HCT116 (cell line): Measurements from ENCODE around the gene TMPRSS13. TPM values are rescaled to one million over a fixed set of nuclear protein-coding genes. Genes with fewer than 3 reads are reported as not detected.

Source experiments
- ATAC-seq: fragments of 200-7000 bp; cut with Tn5 transposase; 2 replicates; pipeline ENCODE4 v1.9.1; 2020; ENCODE audit warnings: mild to moderate bottlenecking, moderate library complexity
- BruUV-seq: library from RNA; stranded (reverse); fragments of 400-500 nt; replicated peaks from 2 replicates; lab custom pipeline; 2021; lab: Mats Ljungman, UMichigan
- CTCF ChIA-PET: fragments of 300-600 bp; sonication (Branson Sonifier 250); formaldehyde crosslinking; loops from one replicate; lab custom pipeline; 2021; ENCODE audit warnings: antibody characterized with exemption; lab: Charles Lee
- POLR2A ChIA-PET: fragments of 300-600, 350-600 bp; sonication (Branson Sonifier 250); formaldehyde crosslinking; loops from one replicate; lab custom pipeline; 2021; ENCODE audit warnings: antibody characterized with exemption; lab: Charles Lee
- RAD21 ChIA-PET, 2 experiments: fragments of 300-600 bp; sonication (Branson Sonifier 250); formaldehyde crosslinking; loops; one replicate each; lab custom pipeline; 2023; ENCODE audit warnings: low total read pairs in 2 of 2; ENCODE audit not compliant: uncharacterized antibody in 2 of 2, unreplicated experiment in 2 of 2, low non-redundant PET in 1 of 2; lab: Charles Lee
- DNase-seq: peaks from one replicate; pipeline ENCODE4 v3.0.0-alpha.2; 2010; ENCODE audit warnings: low read depth, low spot score
- H2AFZ ChIP-seq: fragments of 200-600 bp; shearing (Covaris generic), sonication (generic); 2 replicates; pipeline ENCODE4 v1.6.1; 2017; ENCODE audit warnings: low read depth, mixed run types, mixed read lengths, antibody characterized with exemption, low read length; ENCODE audit not compliant: poor library complexity, severe bottlenecking
- H3K27ac ChIP-seq: 2 replicates; pipeline ENCODE4 v1.5.1; 2012; ENCODE audit warnings: low read depth, low read length
- H3K27me3 ChIP-seq: fragments of 200-600 bp; sonication (generic); 2 replicates; pipeline ENCODE4 v1.6.1; 2016; ENCODE audit warnings: mixed run types, low read length, mixed read lengths; ENCODE audit not compliant: insufficient read depth
- H3K36me3 ChIP-seq, 2 experiments: fragments of 200-500 bp in 1 of 2; fragments of 200-600 bp in 1 of 2; sonication (Bioruptor generic) in 1 of 2; sonication (generic) in 1 of 2; 2 replicates each; pipeline versions ENCODE4 v1.5.1 to v1.6.1; 2014 to 2016; ENCODE audit warnings: low read length in 2 of 2, inconsistent platforms in 1 of 2, mixed read lengths in 1 of 2, mixed run types in 1 of 2; ENCODE audit not compliant: insufficient read depth in 2 of 2, control insufficient read depth in 1 of 2
- H3K4me1 ChIP-seq, 2 experiments: fragments of 200-600 bp in 1 of 2; sonication (generic) in 1 of 2; 2 replicates each; pipeline versions ENCODE4 v1.5.1 to v1.6.1; 2012 to 2017; ENCODE audit warnings: low read length in 2 of 2, inconsistent platforms in 1 of 2, mild to moderate bottlenecking in 1 of 2, mixed read lengths in 1 of 2, mixed run types in 1 of 2, moderate library complexity in 1 of 2; ENCODE audit not compliant: insufficient read depth in 2 of 2, control insufficient read depth in 1 of 2
- H3K4me2 ChIP-seq: fragments of 200-600 bp; sonication (generic); 2 replicates; pipeline ENCODE4 v1.6.1; 2017; ENCODE audit warnings: mixed run types, low read length, mixed read lengths
- H3K4me3 ChIP-seq, 2 experiments: fragments of 200-600 bp in 1 of 2; sonication (generic) in 1 of 2; replicated peaks in 1 of 2; 2 replicates each; pipeline ENCODE4 v1.5.1; 2011 to 2016; ENCODE audit warnings: low read length in 2 of 2, control low read depth in 1 of 2, low read depth in 1 of 2, mild to moderate bottlenecking in 1 of 2, mixed read lengths in 1 of 2, mixed run types in 1 of 2
- H3K79me2 ChIP-seq: fragments of 200-600 bp; sonication (generic); 2 replicates; pipeline ENCODE4 v1.6.1; 2017; ENCODE audit warnings: mild to moderate bottlenecking, mixed run types, low read length, moderate library complexity, mixed read lengths; ENCODE audit not compliant: insufficient read depth
- H3K9ac ChIP-seq: fragments of 200-600 bp; sonication (generic); 2 replicates; pipeline ENCODE4 v1.6.1; 2016; ENCODE audit warnings: low read length, mixed read lengths
- H3K9me2 ChIP-seq: fragments of 200-600 bp; sonication (generic), shearing (Covaris generic); 2 replicates; pipeline ENCODE4 v1.6.1; 2017; ENCODE audit warnings: mixed run types, mild to moderate bottlenecking, moderate library complexity; ENCODE audit not compliant: insufficient read depth
- H3K9me3 ChIP-seq, 2 experiments: fragments of 200-500 bp in 1 of 2; fragments of 200-600 bp in 1 of 2; sonication (Bioruptor generic) in 1 of 2; sonication (generic) in 1 of 2; 2 replicates each; pipeline ENCODE4 v1.6.1; 2014 to 2017; ENCODE audit warnings: low read length in 2 of 2, mixed read lengths in 2 of 2, inconsistent platforms in 1 of 2, low read depth in 1 of 2, mild to moderate bottlenecking in 1 of 2, mixed run types in 1 of 2, moderate library complexity in 1 of 2; ENCODE audit not compliant: control insufficient read depth in 1 of 2, insufficient read depth in 1 of 2
- H4K20me1 ChIP-seq: fragments of 200-600 bp; sonication (generic), shearing (Covaris generic); 2 replicates; pipeline ENCODE4 v1.6.1; 2017; ENCODE audit warnings: mixed run types, mild to moderate bottlenecking, moderate library complexity; ENCODE audit not compliant: insufficient read depth
- CEBPB ChIP-seq: IDR thresholded peaks from 2 replicates; pipeline ENCODE4 v1.6.1; 2012; ENCODE audit warnings: low read depth
- EGR1 ChIP-seq: IDR thresholded peaks from 2 replicates; pipeline ENCODE4 v1.6.1; 2012; ENCODE audit warnings: low read depth
- EZH2 ChIP-seq: fragments of 200-600 bp; sonication (generic); IDR thresholded peaks from 2 replicates; pipeline ENCODE4 v1.6.1; 2017; ENCODE audit warnings: antibody characterized with exemption, mixed run types
- EZH2phosphoT487 ChIP-seq: fragments of 200-600 bp; IDR thresholded peaks from 2 replicates; pipeline ENCODE4 v1.6.1; 2018; ENCODE audit warnings: antibody characterized with exemption, borderline replicate concordance
- FOSL1 ChIP-seq: IDR thresholded peaks from 2 replicates; pipeline ENCODE4 v1.6.1; 2012; ENCODE audit warnings: low read depth
- JUND ChIP-seq: IDR thresholded peaks from 2 replicates; pipeline ENCODE4 v1.6.1; 2012
- POLR2A ChIP-seq: IDR thresholded peaks from 2 replicates; pipeline ENCODE4 v1.7.0; 2011; ENCODE audit warnings: borderline replicate concordance; ENCODE audit not compliant: insufficient read depth, insufficient read length; ENCODE audit errors: extremely low read depth
- POLR2AphosphoS5 ChIP-seq: IDR thresholded peaks from 2 replicates; pipeline ENCODE4 v1.6.1; 2011; ENCODE audit warnings: mild to moderate bottlenecking, low read depth, low read length, moderate library complexity
- SP1 ChIP-seq: IDR thresholded peaks from 2 replicates; pipeline ENCODE4 v1.6.1; 2012; ENCODE audit warnings: low read depth
- SRF ChIP-seq: IDR thresholded peaks from 2 replicates; pipeline ENCODE4 v1.6.1; 2012; ENCODE audit warnings: low read depth
- TCF7L2 ChIP-seq: IDR thresholded peaks from 2 replicates; pipeline ENCODE4 v1.7.0; 2011; ENCODE audit warnings: borderline replicate concordance, inconsistent platforms; ENCODE audit not compliant: insufficient read depth, insufficient read length; ENCODE audit errors: extremely low read depth
- YY1 ChIP-seq: IDR thresholded peaks from 2 replicates; pipeline ENCODE4 v1.6.1; 2011; ENCODE audit warnings: low read length, low read depth, moderate library complexity, mild to moderate bottlenecking; ENCODE audit not compliant: insufficient replicate concordance; ENCODE audit errors: extremely low read depth
- ZNF274 ChIP-seq: fragments of 200-500 bp; sonication (Bioruptor generic); IDR thresholded peaks from 2 replicates; pipeline ENCODE4 v1.6.1; 2014; ENCODE audit warnings: mild to moderate bottlenecking, low read depth, low read length, inconsistent platforms
- intact Hi-C: fragments of 100-400 bp; cut with micrococcal nuclease; formaldehyde crosslinking; loops from 2 replicates; pipeline ENCODE4 v1.10.0; 2022
- total RNA-seq: library from RNA; stranded (reverse); gene quantifications from one replicate; pipeline ENCODE4 v1.2.1, GENCODE V29; 2021; ENCODE audit not compliant: unreplicated experiment
- TF ChIP-seq, protein P1 (sequence below): IDR thresholded peaks from 2 replicates; pipeline ENCODE4 v1.6.1; 2012; ENCODE audit warnings: low read depth
- TF ChIP-seq, protein P2 (sequence below): IDR thresholded peaks from 2 replicates; pipeline ENCODE4 v1.6.1; 2011; ENCODE audit warnings: mild to moderate bottlenecking, low read length, moderate library complexity; ENCODE audit not compliant: insufficient replicate concordance; ENCODE audit errors: extremely low read depth

Gene TMPRSS13
- total RNA-seq, 1 experiment from 2014 or later = 0.52 TPM

DNA sequence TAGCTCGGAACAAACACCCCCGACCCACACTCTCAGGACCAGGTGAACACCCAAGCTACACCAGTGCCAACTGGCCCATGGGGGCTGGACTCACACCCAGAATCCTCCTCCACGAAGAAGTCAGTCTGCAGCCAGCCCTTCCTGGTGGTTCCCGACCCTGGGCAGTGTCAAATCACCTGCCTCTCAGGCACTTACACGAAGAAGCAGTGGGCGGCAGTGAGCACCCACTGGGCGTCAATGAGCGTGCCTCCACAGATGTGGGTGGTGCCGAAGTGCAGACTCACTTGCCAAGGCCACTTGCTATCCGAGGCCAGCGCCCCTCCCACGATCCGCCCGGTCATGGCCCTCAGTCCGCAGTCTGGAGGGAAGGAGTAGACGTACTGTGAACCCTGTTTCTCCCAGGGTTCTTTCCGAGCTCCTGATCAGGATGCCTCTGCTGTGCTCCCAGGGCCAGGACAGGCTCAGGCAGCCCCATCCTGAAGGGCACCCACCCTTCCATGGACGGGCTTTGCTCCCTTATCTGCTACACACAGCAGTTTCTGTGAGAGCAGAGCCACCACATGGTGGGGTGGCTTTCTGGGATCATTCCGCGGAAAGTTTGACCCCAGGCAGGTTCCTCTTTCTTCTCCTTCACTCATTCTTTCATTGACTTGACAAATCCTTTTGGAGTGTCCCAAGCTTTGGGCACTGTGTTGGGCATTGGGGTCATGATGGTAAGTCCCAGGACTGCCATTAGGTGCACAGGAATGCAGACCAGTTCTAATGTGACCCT is 19.4 kb downstream of the TMPRSS13 start (continued):
- TF ChIP-seq TCF7L2 (no peak), SRF (no peak), SP1 (no peak), ZNF274 (no peak), POLR2A (no peak), EZH2 (no peak), POLR2AphosphoS5 (no peak)

DNA sequence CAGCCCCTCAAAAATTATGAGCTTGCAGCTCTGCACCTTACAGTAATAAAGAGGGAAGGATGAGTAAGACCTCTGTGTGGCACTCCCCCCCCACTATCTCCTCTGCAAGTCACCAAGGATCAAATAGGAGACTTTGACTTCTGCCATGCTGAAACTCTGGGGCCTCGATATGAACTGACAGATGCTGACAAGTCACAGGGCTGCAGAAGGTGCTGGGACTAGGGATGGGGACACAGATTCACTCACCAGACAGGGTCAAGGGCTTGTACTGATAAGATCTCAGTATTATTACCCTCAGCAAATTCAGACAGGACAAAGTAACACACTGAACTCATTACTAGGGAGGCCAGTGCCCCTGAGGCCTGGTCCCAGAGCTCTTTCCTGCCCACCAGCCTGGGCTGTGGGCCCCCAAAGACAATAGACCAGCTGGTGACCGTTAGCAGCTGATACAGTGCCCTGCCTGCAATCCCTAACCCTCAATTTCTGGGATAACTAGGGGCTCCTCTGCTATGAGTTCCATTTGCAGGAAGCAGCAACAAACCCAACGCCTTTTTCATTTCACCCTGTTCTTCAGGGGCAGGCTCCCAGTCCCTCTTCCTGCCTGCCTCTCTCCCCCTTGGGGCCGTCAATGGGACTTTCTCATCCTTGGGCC is 20.1 kb downstream of the TMPRSS13 start:
- H3K79me2 ChIP-seq = no peaks in the 10 kb centered on the region
- H3K9ac ChIP-seq = no peak overlapping the region
- ATAC-seq (no peak), DNase-seq (no peak)
- H3K27me3 ChIP-seq = no peaks in the 10 kb centered on the region
- ChIA-PET CTCF (no interaction called here), RAD21 (interaction anchor here in 1 of 2 experiments (1.2 kb wide), 1 partner anchor 38 kb away, joined by 3 read pairs; no protein-coding TSS in a partner anchor), POLR2A (no interaction called here)
- no peak overlapping the region for H2AFZ ChIP-seq
- no peak overlapping the region for H3K4me3 ChIP-seq
- no peaks in the 10 kb centered on the region for H3K9me3 ChIP-seq
- no peaks in the 10 kb centered on the region for H3K36me3 ChIP-seq
- TF ChIP-seq, protein P1, sequence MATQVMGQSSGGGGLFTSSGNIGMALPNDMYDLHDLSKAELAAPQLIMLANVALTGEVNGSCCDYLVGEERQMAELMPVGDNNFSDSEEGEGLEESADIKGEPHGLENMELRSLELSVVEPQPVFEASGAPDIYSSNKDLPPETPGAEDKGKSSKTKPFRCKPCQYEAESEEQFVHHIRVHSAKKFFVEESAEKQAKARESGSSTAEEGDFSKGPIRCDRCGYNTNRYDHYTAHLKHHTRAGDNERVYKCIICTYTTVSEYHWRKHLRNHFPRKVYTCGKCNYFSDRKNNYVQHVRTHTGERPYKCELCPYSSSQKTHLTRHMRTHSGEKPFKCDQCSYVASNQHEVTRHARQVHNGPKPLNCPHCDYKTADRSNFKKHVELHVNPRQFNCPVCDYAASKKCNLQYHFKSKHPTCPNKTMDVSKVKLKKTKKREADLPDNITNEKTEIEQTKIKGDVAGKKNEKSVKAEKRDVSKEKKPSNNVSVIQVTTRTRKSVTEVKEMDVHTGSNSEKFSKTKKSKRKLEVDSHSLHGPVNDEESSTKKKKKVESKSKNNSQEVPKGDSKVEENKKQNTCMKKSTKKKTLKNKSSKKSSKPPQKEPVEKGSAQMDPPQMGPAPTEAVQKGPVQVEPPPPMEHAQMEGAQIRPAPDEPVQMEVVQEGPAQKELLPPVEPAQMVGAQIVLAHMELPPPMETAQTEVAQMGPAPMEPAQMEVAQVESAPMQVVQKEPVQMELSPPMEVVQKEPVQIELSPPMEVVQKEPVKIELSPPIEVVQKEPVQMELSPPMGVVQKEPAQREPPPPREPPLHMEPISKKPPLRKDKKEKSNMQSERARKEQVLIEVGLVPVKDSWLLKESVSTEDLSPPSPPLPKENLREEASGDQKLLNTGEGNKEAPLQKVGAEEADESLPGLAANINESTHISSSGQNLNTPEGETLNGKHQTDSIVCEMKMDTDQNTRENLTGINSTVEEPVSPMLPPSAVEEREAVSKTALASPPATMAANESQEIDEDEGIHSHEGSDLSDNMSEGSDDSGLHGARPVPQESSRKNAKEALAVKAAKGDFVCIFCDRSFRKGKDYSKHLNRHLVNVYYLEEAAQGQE = no peak
- TF ChIP-seq YY1 (no peak), FOSL1 (no peak), EZH2phosphoT487 (no peak), EGR1 (no peak), CEBPB (no peak), EZH2 (no peak), JUND (no peak)
- TF ChIP-seq, protein P2, sequence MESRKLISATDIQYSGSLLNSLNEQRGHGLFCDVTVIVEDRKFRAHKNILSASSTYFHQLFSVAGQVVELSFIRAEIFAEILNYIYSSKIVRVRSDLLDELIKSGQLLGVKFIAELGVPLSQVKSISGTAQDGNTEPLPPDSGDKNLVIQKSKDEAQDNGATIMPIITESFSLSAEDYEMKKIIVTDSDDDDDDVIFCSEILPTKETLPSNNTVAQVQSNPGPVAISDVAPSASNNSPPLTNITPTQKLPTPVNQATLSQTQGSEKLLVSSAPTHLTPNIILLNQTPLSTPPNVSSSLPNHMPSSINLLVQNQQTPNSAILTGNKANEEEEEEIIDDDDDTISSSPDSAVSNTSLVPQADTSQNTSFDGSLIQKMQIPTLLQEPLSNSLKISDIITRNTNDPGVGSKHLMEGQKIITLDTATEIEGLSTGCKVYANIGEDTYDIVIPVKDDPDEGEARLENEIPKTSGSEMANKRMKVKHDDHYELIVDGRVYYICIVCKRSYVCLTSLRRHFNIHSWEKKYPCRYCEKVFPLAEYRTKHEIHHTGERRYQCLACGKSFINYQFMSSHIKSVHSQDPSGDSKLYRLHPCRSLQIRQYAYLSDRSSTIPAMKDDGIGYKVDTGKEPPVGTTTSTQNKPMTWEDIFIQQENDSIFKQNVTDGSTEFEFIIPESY = no peak
- no peak overlapping the region for H3K27ac ChIP-seq
- peaks cover 9 to 32% of the 10 kb centered on the region in 2 experiments for H3K4me1 ChIP-seq
- H3K4me2 ChIP-seq = peak overlapping the region; percentile 84
- no TSS peak for BruUV-seq
- no peaks in the 10 kb centered on the region for H4K20me1 ChIP-seq
- intact Hi-C loops = no loop called here
- H3K9me2 ChIP-seq = no peaks in the 10 kb centered on the region
